Kidney (tissue), 14 donors: ENCODE data around the gene MICAL2. TPM values are rescaled to one million over a fixed set of nuclear protein-coding genes. Genes with fewer than 3 reads are reported as not detected.

Experiments
- DNase-seq, 5 donors: peaks; one replicate each; pipeline ENCODE4 v3.0.0-alpha.2; 2013 to 2020
- FAIRE-seq: peaks from 2 replicates; lab custom pipeline; 2012; peaks lifted over from hg19 to GRCh38; lab: Jason Lieb, UNC
- H3K27ac ChIP-seq, 2 donors: one replicate each; pipeline ENCODE4 v1.7.0; 2013; ENCODE audit warnings: low read depth in 2 of 2, low read length in 2 of 2, inconsistent platforms in 1 of 2
- H3K27me3 ChIP-seq: one replicate; pipeline ENCODE4 v1.7.1; 2013; ENCODE audit warnings: low read length, inconsistent platforms; ENCODE audit not compliant: control insufficient read depth, insufficient read depth
- H3K36me3 ChIP-seq, 3 donors: one replicate each; pipeline versions ENCODE4 v1.7.0 to v1.7.1; 2013; ENCODE audit warnings: low read length in 3 of 3, control low read depth in 1 of 3, inconsistent platforms in 1 of 3; ENCODE audit not compliant: insufficient read depth in 3 of 3, control insufficient read depth in 2 of 3
- H3K4me1 ChIP-seq, 3 donors: one replicate each; pipeline versions ENCODE4 v1.7.0 to v1.7.1; 2013; ENCODE audit warnings: low read length in 3 of 3, inconsistent platforms in 1 of 3, low read depth in 1 of 3; ENCODE audit not compliant: control insufficient read depth in 2 of 3, insufficient read depth in 2 of 3
- H3K4me3 ChIP-seq, 3 donors: one replicate each; pipeline versions ENCODE4 v1.7.0 to v1.8.1; 2013; ENCODE audit warnings: low read length in 3 of 3, control low read depth in 1 of 3, inconsistent platforms in 1 of 3
- H3K9ac ChIP-seq, 3 donors: one replicate each; pipeline versions ENCODE4 v1.7.0 to v1.7.1; 2013; ENCODE audit warnings: low read length in 3 of 3, control low read depth in 1 of 3, inconsistent platforms in 1 of 3
- H3K9me3 ChIP-seq, 3 donors: one replicate each; pipeline versions ENCODE4 v1.7.0 to v1.7.1; 2013; ENCODE audit warnings: low read length in 3 of 3, control low read depth in 1 of 3, inconsistent platforms in 1 of 3; ENCODE audit not compliant: control insufficient read depth in 2 of 3, insufficient read depth in 1 of 3
- CTCF ChIP-seq: IDR thresholded peaks from 3 replicates; pipeline ENCODE4 v1.5.1; 2012; ENCODE audit warnings: mild to moderate bottlenecking, moderate library complexity, borderline replicate concordance; ENCODE audit not compliant: insufficient read depth; ENCODE audit errors: extremely low read depth
- intact Hi-C: fragments of 100-400 bp; cut with DNase I; formaldehyde crosslinking; loops from one replicate; pipeline ENCODE4 v1.11.1; 2022
- polyA plus RNA-seq: library from polyadenylated mRNA; stranded (reverse); fragments of 350-450 nt; fragmentation: Illumina TruSeq; extraction: RNeasy Lipid Tissue Mini Kit (QIAGEN cat#74804); gene quantifications from one replicate; pipeline ENCODE4 v1.2.3, GENCODE V29; 2014; ENCODE audit warnings: low read depth, low replicate concordance; ENCODE audit not compliant: insufficient read depth
- total RNA-seq: library from RNA; stranded (reverse); fragmentation: NEBNext Ultra II Directional; extraction: Animal tissue kit (Norgen Biotek cat#: 25700); gene quantifications from one replicate; pipeline ENCODE4 v1.2.1, GENCODE V29; 2021
- donor health status: control.
- donor health status: control.
- donor health status: control.
- donor health status: control.
- donor health status: control.
- donor health status: DM: yes; HTN: yes; CAD: no.
- donor health status: Normal renal cell carcinoma (clear cell type).

Gene MICAL2
- total and polyA plus RNA-seq, 2 donors from 2014 or later, result 7.8 to 64.5 TPM

DNA sequence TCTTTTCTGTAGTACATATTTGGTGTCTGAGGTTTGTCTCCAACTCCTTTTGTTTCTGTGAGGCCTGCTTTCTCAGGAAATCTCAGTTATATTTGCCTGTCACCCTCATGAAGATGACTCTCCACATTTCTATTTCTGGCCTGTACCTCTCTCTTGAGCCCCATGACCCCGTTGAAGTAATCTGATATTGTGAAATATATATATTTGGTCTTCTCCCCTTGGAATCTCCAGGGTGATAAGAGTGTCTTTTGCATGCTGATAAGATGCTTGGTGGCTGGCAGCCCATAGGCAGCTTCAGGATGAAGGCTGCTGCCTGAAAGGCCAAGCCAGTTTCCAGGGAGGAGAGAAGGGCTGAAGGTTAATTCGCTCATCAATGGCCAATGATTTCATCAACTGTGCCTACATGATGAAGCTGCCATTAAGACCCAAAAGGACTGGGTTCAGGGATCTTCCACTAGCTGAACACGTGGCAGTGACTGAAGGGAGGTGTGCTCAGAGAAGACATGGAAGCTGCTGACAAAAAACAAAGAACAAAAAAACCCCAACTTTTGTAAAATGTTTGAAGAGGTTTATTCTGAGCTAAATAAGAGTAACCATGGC, 67.4 kb downstream of the MICAL2 start:
- no peak for TF ChIP-seq CTCF
- no peaks in the 10 kb centered on the region for H3K36me3 ChIP-seq
- H3K4me1 ChIP-seq, result peaks cover 0 to 4% (median 2%) of the 10 kb centered on the region in 3 donors
- no peak for FAIRE-seq
- H3K9me3 ChIP-seq, result no peaks in the 10 kb centered on the region
- intact Hi-C loops, result no loop called here
- H3K4me3 ChIP-seq, result no peak overlapping the region
- H3K9ac ChIP-seq, result no peak overlapping the region
- H3K27me3 ChIP-seq, result no peaks in the 10 kb centered on the region
- H3K27ac ChIP-seq, result no peak overlapping the region
- DNase-seq, result no peak

- Histone ChIP-seq H3K9ac (no peak overlapping the region), H3K36me3 (no peaks in the 10 kb centered on the region), H3K9me3 (no peaks in the 10 kb centered on the region), H3K4me1 (peaks cover 0 to 4% (median 2%) of the 10 kb centered on the region in 3 donors), H3K27ac (no peak overlapping the region), H3K27me3 (no peaks in the 10 kb centered on the region), H3K4me3 (no peak overlapping the region)
- no peak for DNase-seq
- TF ChIP-seq CTCF, result no peak
- no peak for FAIRE-seq
- intact Hi-C loops, result no loop called here
These were observed 68.6 kb downstream of the MICAL2 start for GRCh38 chr11:12179019-12179418.

GRCh38 chr11:12179531-12179930, 69.1 kb downstream of the MICAL2 start:
- Histone ChIP-seq H3K4me3 (no peak overlapping the region), H3K27ac (no peak overlapping the region), H3K27me3 (no peaks in the 10 kb centered on the region), H3K9ac (no peak overlapping the region), H3K9me3 (no peaks in the 10 kb centered on the region), H3K4me1 (peaks cover 0 to 4% (median 2%) of the 10 kb centered on the region in 3 donors), H3K36me3 (no peaks in the 10 kb centered on the region)
- intact Hi-C loops, result no loop called here
- no peak for TF ChIP-seq CTCF
- FAIRE-seq, result no peak
- no peak for DNase-seq
